DND-41 (cell line): ENCODE measurements around the gene CRIP1.

ENCODE experiments used
- EZH2 ChIP-seq: IDR thresholded peaks from 3 replicates; pipeline ENCODE4 v1.6.1; 2012; ENCODE audit warnings: borderline replicate concordance, low read depth, mild to moderate bottlenecking, moderate library complexity, low read length, inconsistent platforms; ENCODE audit not compliant: severe bottlenecking
- TF ChIP-seq, protein P1 (sequence below): IDR thresholded peaks from 2 replicates; pipeline ENCODE4 v1.5.1; 2012; ENCODE audit warnings: borderline replicate concordance, low read length, moderate library complexity, mild to moderate bottlenecking; ENCODE audit not compliant: poor library complexity, severe bottlenecking; ENCODE audit errors: extremely low read depth

DNA sequence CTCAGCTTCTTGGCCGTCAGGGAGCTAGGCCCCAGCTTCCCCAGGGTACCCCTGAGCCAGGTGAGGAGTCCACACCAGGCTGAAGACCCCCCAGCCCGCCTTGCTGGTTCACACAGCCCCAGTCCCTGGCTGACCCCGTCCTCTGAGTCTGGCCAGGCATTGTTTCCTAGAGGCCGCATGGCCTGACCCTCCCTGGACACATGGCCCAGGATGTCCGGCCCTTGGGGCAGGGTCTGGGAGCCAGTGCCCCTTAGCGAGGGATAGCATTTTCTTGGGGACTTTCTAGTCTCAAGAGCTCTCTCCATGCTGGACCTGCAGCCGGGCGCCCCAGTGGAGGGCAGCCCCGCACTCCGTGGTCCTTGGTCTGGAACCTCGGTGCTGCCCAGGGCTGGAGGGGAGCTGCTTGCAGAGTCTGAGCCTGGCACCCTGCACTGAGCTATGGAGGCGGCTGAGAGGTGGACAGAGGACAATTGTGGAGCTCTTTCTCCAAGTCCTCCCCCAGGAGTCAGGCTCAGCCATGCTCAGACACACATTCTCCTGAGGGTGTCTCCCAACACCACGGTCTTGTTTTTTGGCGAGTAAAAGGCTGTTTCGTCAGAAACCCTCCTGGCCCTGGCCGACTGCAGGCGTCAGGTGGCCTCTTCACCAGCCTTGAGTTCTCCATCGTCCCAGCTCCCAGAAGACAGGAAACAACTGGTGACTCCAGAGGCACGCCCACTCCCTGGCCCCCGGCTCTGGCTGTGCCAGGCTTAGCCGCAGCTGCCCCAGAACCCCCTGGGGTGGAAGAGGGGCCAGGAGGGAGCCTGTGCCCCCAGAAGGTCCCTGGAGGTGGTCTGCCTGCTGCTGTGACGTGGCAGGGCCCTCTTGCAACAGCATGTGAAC is 29.7 kb upstream of the CRIP1 start:
- TF ChIP-seq, protein P1, sequence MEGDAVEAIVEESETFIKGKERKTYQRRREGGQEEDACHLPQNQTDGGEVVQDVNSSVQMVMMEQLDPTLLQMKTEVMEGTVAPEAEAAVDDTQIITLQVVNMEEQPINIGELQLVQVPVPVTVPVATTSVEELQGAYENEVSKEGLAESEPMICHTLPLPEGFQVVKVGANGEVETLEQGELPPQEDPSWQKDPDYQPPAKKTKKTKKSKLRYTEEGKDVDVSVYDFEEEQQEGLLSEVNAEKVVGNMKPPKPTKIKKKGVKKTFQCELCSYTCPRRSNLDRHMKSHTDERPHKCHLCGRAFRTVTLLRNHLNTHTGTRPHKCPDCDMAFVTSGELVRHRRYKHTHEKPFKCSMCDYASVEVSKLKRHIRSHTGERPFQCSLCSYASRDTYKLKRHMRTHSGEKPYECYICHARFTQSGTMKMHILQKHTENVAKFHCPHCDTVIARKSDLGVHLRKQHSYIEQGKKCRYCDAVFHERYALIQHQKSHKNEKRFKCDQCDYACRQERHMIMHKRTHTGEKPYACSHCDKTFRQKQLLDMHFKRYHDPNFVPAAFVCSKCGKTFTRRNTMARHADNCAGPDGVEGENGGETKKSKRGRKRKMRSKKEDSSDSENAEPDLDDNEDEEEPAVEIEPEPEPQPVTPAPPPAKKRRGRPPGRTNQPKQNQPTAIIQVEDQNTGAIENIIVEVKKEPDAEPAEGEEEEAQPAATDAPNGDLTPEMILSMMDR: no peak
- no peak for TF ChIP-seq EZH2
